Stomach (tissue), 4 donors: ENCODE results near the gene ZNF248.

ENCODE experiments used
- CTCF ChIP-seq, 7 experiments: fragments of 450-650 bp in 4 of 7; fragments of 200-600 bp in 3 of 7; sonication (generic) in 3 of 7; IDR thresholded peaks; one replicate each; pipeline ENCODE4 v1.5.1; 2016 to 2019; ENCODE audit warnings: antibody characterized with exemption in 7 of 7, control low read depth in 2 of 7, mild to moderate bottlenecking in 1 of 7
- EP300 ChIP-seq: sonication (generic); formaldehyde crosslinking; IDR thresholded peaks from one replicate; pipeline ENCODE4 v1.6.1; 2017; ENCODE audit warnings: antibody characterized with exemption
- POLR2A ChIP-seq, 4 donors: fragments of 450-650 bp; IDR thresholded peaks; one replicate each; pipeline ENCODE4 v1.6.1; 2016; ENCODE audit warnings: antibody characterized with exemption in 4 of 4, control low read depth in 2 of 4, mild to moderate bottlenecking in 1 of 4, moderate library complexity in 1 of 4
- POLR2AphosphoS5 ChIP-seq, 3 donors: sonication (generic); formaldehyde crosslinking; IDR thresholded peaks; one replicate each; pipeline ENCODE4 v1.6.1; 2016; ENCODE audit warnings: antibody characterized with exemption in 3 of 3

GRCh38 chr10:37754538-37755323, 102.7 kb downstream of the ZNF248 start:
- TF ChIP-seq POLR2A (IDR thresholded peaks at IDR 0.05) (no peak), CTCF (IDR thresholded peaks at IDR 0.05) (peak in 5 of 7 experiments; percentile 30 to 40 (median 36)), EP300 (no peak), POLR2AphosphoS5 (IDR thresholded peaks at IDR 0.05) (no peak)
